ENCODE measurements around the gene URB1. TPM values are rescaled to one million over a fixed set of nuclear protein-coding genes. Genes with fewer than 3 reads are reported as not detected.

Gene URB1
- total RNA-seq, 4 donors from 2014 or later: 13.7 to 17.7 (median 15.2) TPM

GRCh38 chr21:32350981-32351380 is 41.8 kb downstream of the URB1 start:
- in situ Hi-C loops (cut with MboI; ENCODE audit: low sequenced_read_pairs in 4 of 4) (no loop called here), intact Hi-C loops (cut with DNase I; ENCODE audit: low total_unique reads) (no loop called here)
- Histone ChIP-seq H3K9me3 (no peaks in the 10 kb centered on the region), H3K4me3 (no peak overlapping the region), H3K4me1 (no peaks in the 10 kb centered on the region), H3K27me3 (no peaks in the 10 kb centered on the region), H3K27ac (no peak overlapping the region), H3K36me3 (peaks cover 0 to 100% of the 10 kb centered on the region in 2 donors)
- TF ChIP-seq POLR2A (IDR thresholded peaks at IDR 0.05) (no peak), CTCF (IDR thresholded peaks at IDR 0.05 in 4 of 5, conservative IDR thresholded peaks at IDR 0.05 in 1 of 5) (no peak)
- ATAC-seq: no peak
- DNase-seq: no peak

- intact Hi-C loops (cut with DNase I; ENCODE audit: low total_unique reads): no loop called here
These were observed 42.4 kb downstream of the URB1 start for GRCh38 chr21:32350211-32350980.

GRCh38 chr21:32349333-32349944 is 43.4 kb downstream of the URB1 start:
- DNase-seq: no peak
- ATAC-seq: no peak
- no peaks in the 10 kb centered on the region for H3K4me1 ChIP-seq
- H3K4me3 ChIP-seq: no peak overlapping the region
- intact Hi-C loops (cut with DNase I; ENCODE audit: low total_unique reads): no loop called here
- TF ChIP-seq POLR2A (IDR thresholded peaks at IDR 0.05) (no peak), CTCF (IDR thresholded peaks at IDR 0.05 in 4 of 5, conservative IDR thresholded peaks at IDR 0.05 in 1 of 5) (no peak)
- peaks cover 0 to 100% of the 10 kb centered on the region in 2 donors for H3K36me3 ChIP-seq
- in situ Hi-C loops (cut with MboI; ENCODE audit: low sequenced_read_pairs in 4 of 4): no loop called here
- no peaks in the 10 kb centered on the region for H3K27me3 ChIP-seq
- no peak overlapping the region for H3K27ac ChIP-seq
- H3K9me3 ChIP-seq: no peaks in the 10 kb centered on the region

More at GRCh38 chr21:32350211-32350980, 42.4 kb downstream of the URB1 start:
- H3K27me3 ChIP-seq: no peaks in the 10 kb centered on the region
- DNase-seq (no peak), ATAC-seq (no peak)
- no peaks in the 10 kb centered on the region for H3K9me3 ChIP-seq
- peaks cover 0 to 100% of the 10 kb centered on the region in 2 donors for H3K36me3 ChIP-seq
- H3K4me3 ChIP-seq: no peak overlapping the region
- TF ChIP-seq CTCF (IDR thresholded peaks at IDR 0.05 in 4 of 5, conservative IDR thresholded peaks at IDR 0.05 in 1 of 5) (no peak), POLR2A (IDR thresholded peaks at IDR 0.05) (no peak)
- in situ Hi-C loops (cut with MboI; ENCODE audit: low sequenced_read_pairs in 4 of 4): no loop called here
- no peaks in the 10 kb centered on the region for H3K4me1 ChIP-seq
- no peak overlapping the region for H3K27ac ChIP-seq

- Histone ChIP-seq H3K36me3 (peaks cover 0 to 100% of the 10 kb centered on the region in 2 donors), H3K27ac (no peak overlapping the region), H3K9me3 (no peaks in the 10 kb centered on the region), H3K27me3 (no peaks in the 10 kb centered on the region), H3K4me1 (no peaks in the 10 kb centered on the region), H3K4me3 (no peak overlapping the region)
- TF ChIP-seq POLR2A (IDR thresholded peaks at IDR 0.05) (no peak), CTCF (IDR thresholded peaks at IDR 0.05 in 4 of 5, conservative IDR thresholded peaks at IDR 0.05 in 1 of 5) (no peak)
- in situ Hi-C loops (cut with MboI; ENCODE audit: low sequenced_read_pairs in 4 of 4): no loop called here
- no peak for ATAC-seq
- intact Hi-C loops (cut with DNase I; ENCODE audit: low total_unique reads): no loop called here
- no peak for DNase-seq
These were observed 44.0 kb downstream of the URB1 start for GRCh38 chr21:32348604-32349332.

Data from gastrocnemius medialis (tissue), 4 donors.